GM23338 (cell line): Measurements from ENCODE around the gene COIL. TPM values are rescaled to one million over a fixed set of nuclear protein-coding genes. Genes with fewer than 3 reads are reported as not detected.

Source experiments
- ATAC-seq: fragments of 200-7000 bp; cut with Tn5 transposase; 3 replicates; pipeline ENCODE4 v1.9.1; 2020
- DNase-seq: peaks from one replicate; pipeline ENCODE4 v3.0.0-alpha.2; 2015; ENCODE audit warnings: low spot score
- H2AFZ ChIP-seq: fragments of 200-600 bp; sonication (generic); 2 replicates; pipeline ENCODE4 v1.8.0; 2016; ENCODE audit warnings: antibody characterized with exemption, mild to moderate bottlenecking, moderate library complexity
- H3F3A ChIP-seq: fragments of 200-600 bp; sonication (generic); replicated peaks from 2 replicates; pipeline ENCODE4 v1.8.0; 2017; ENCODE audit warnings: antibody characterized with exemption, mixed run types, low read depth
- H3K27ac ChIP-seq: fragments of 200-600 bp; sonication (generic); 2 replicates; pipeline ENCODE4 v1.6.1; 2016; ENCODE audit warnings: low read depth
- H3K27me3 ChIP-seq: fragments of 200-600 bp; sonication (generic); 2 replicates; pipeline ENCODE4 v1.8.0; 2016; ENCODE audit warnings: mild to moderate bottlenecking, mixed run types, moderate library complexity; ENCODE audit not compliant: insufficient read depth
- H3K36me3 ChIP-seq: fragments of 200-600 bp; sonication (generic); 2 replicates; pipeline ENCODE4 v1.8.0; 2016; ENCODE audit warnings: mild to moderate bottlenecking; ENCODE audit not compliant: insufficient read depth
- H3K4me1 ChIP-seq: fragments of 200-600 bp; sonication (generic); 2 replicates; pipeline ENCODE4 v1.8.0; 2016; ENCODE audit warnings: mild to moderate bottlenecking, moderate library complexity; ENCODE audit not compliant: insufficient read depth
- H3K4me2 ChIP-seq: fragments of 200-600 bp; sonication (generic); 2 replicates; pipeline ENCODE4 v1.7.1; 2017; ENCODE audit warnings: mixed run types
- H3K4me3 ChIP-seq: fragments of 200-600 bp; sonication (generic); 2 replicates; pipeline ENCODE4 v1.6.1; 2016; ENCODE audit warnings: mixed run types
- H3K79me2 ChIP-seq: fragments of 200-600 bp; sonication (generic); replicated peaks from 2 replicates; pipeline ENCODE4 v1.8.0; 2017; ENCODE audit warnings: mild to moderate bottlenecking; ENCODE audit not compliant: insufficient read depth
- H3K9me2 ChIP-seq: fragments of 200-600 bp; sonication (generic); 2 replicates; pipeline ENCODE4 v1.8.0; 2017; ENCODE audit not compliant: insufficient read depth
- H4K20me1 ChIP-seq: fragments of 200-600 bp; sonication (generic); replicated peaks from 2 replicates; pipeline ENCODE4 v1.8.0; 2017; ENCODE audit warnings: mild to moderate bottlenecking; ENCODE audit not compliant: insufficient read depth
- H3K27ac Mint-ChIP-seq: 2 replicates; pipeline ENCODE4 v1.8.0; 2020; ENCODE audit warnings: inconsistent platforms, mild to moderate bottlenecking, moderate library complexity, mixed read lengths
- H3K27me3 Mint-ChIP-seq: 3 replicates; pipeline ENCODE4 v1.8.0; 2022; ENCODE audit warnings: low read depth, mild to moderate bottlenecking, moderate library complexity, mixed read lengths, inconsistent platforms; ENCODE audit not compliant: insufficient read depth, poor library complexity
- H3K36me3 Mint-ChIP-seq: 3 replicates; pipeline ENCODE4 v1.8.0; 2021; ENCODE audit warnings: low read depth, mild to moderate bottlenecking, inconsistent platforms, moderate library complexity, mixed read lengths
- H3K4me1 Mint-ChIP-seq: 3 replicates; pipeline ENCODE4 v1.8.0; 2020; ENCODE audit warnings: mild to moderate bottlenecking, inconsistent platforms, mixed read lengths
- H3K4me3 Mint-ChIP-seq: 3 replicates; pipeline ENCODE4 v1.8.0; 2021; ENCODE audit warnings: moderate library complexity, mild to moderate bottlenecking, inconsistent platforms, mixed read lengths
- H3K9me3 Mint-ChIP-seq: 3 replicates; pipeline ENCODE4 v1.8.0; 2020; ENCODE audit warnings: moderate library complexity, mild to moderate bottlenecking, inconsistent platforms, mixed read lengths
- CREB1 ChIP-seq: fragments of 250-450 bp; sonication (Bioruptor Pico); IDR thresholded peaks from 2 replicates; pipeline ENCODE4 v1.5.0; 2020; ENCODE audit warnings: low read depth, mild to moderate bottlenecking, moderate library complexity
- CTCF ChIP-seq, 2 experiments: fragments of 200-600 bp in 1 of 2; sonication (generic) in 1 of 2; conservative IDR thresholded peaks; 2 replicates each; pipeline versions ENCODE4 v1.5.1 to v1.6.1; 2016 to 2017; ENCODE audit warnings: antibody characterized with exemption in 2 of 2, low read depth in 2 of 2, mild to moderate bottlenecking in 2 of 2, moderate library complexity in 1 of 2
- ETS1 ChIP-seq: IDR thresholded peaks from 2 replicates; pipeline ENCODE4 v1.6.1; 2016; ENCODE audit warnings: antibody characterized with exemption
- EZH2 ChIP-seq: fragments of 200-600 bp; sonication (generic); IDR thresholded peaks from one replicate; pipeline ENCODE4 v1.8.0; 2017; ENCODE audit warnings: antibody characterized with exemption, mild to moderate bottlenecking, low read depth; ENCODE audit not compliant: unreplicated experiment
- EZH2phosphoT487 ChIP-seq: fragments of 200-600 bp; sonication (generic); IDR thresholded peaks from one replicate; pipeline ENCODE4 v1.8.1; 2018; ENCODE audit warnings: antibody characterized with exemption; ENCODE audit not compliant: unreplicated experiment
- JUNB ChIP-seq: IDR thresholded peaks from one replicate; pipeline ENCODE4 v1.6.1; 2016; ENCODE audit warnings: antibody characterized with exemption; ENCODE audit not compliant: unreplicated experiment
- NANOG ChIP-seq: IDR thresholded peaks from 2 replicates; pipeline ENCODE4 v1.6.1; 2016; ENCODE audit warnings: antibody characterized with exemption, borderline replicate concordance
- STAT1 ChIP-seq: IDR thresholded peaks from one replicate; pipeline ENCODE4 v1.6.1; 2016; ENCODE audit warnings: antibody characterized with exemption; ENCODE audit not compliant: unreplicated experiment
- ZNF331 ChIP-seq: fragments of 250-450 bp; sonication (Bioruptor Pico); IDR thresholded peaks from 2 replicates; pipeline ENCODE4 v1.5.0; 2020; ENCODE audit warnings: low read depth, mild to moderate bottlenecking, moderate library complexity
- polyA plus RNA-seq: library from polyadenylated mRNA; unstranded; fragments of >200 nt; fragmentation: Nextera tagmentation; extraction: Ambion mirVana; gene quantifications from 2 replicates; pipeline ENCODE4 v1.2.1, GENCODE V29; 2016
- total RNA-seq: library from RNA; depleted of rRNA; stranded (reverse); fragments of >200 nt; shearing (Covaris generic); gene quantifications from 2 replicates; pipeline ENCODE4 v1.2.3, GENCODE V29; 2014
- TF ChIP-seq, protein P1 (sequence below): IDR thresholded peaks from one replicate; pipeline ENCODE4 v1.6.1; 2018; ENCODE audit warnings: antibody characterized with exemption; ENCODE audit not compliant: unreplicated experiment

COIL gene
- total and polyA plus RNA-seq, 2 experiments from 2014 or later, result 18.5 to 32.2 TPM

DNA sequence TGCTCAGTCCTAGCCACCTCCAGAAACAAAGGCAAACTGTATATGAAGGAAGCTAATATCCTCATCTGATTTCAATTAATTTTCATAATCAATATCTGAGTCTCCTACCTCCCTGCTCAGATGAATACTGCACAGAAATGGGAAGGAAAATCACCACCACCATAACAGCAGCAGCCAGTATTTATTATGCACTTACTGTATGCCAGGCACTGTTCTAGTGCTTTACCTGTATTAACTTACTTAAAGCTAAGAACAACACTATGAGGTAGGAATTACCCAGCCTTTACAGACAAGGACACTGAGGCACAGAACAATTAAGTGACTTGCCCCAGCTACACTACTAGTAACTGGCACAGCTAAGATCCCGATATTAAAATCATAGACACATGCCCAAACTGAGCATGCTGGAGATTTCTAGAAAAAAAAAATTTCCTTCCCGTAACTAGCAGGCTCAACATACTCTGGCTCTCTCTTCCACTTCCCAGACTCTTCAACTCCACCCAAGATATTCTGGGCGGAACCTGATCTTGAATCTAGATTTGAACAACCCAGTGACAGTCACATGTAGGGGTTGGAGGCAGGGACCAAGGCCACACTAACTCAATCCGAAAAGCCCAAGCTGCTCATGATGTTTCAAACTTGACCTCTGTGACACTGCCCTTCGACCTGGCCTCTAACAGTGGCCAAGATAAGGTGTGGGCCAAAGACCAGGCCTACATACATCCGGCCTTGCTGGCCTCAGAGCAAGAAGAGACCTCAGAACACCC, 50.9 kb downstream of the COIL start (continued):
- TF ChIP-seq CTCF (conservative IDR thresholded peaks at IDR 0.05; ENCODE audit: low read depth in 2 of 2) (no peak), STAT1 (no peak), ETS1 (no peak), EZH2phosphoT487 (no peak)

GRCh38 chr17:56908001-56908542, 52.8 kb downstream of the COIL start:
- no peaks in the 10 kb centered on the region for H3K9me3 Mint-ChIP-seq
- H3K27me3 ChIP-seq, result peaks cover 7% of the 10 kb centered on the region
- no peak overlapping the region for H3K27ac Mint-ChIP-seq
- H3K9me2 ChIP-seq, result no peaks in the 10 kb centered on the region
- H3K4me3 ChIP-seq, result no peak overlapping the region
- DNase-seq (no peak), ATAC-seq (no peak)
- peaks cover 27% of the 10 kb centered on the region for H3K79me2 ChIP-seq
- H4K20me1 ChIP-seq, result peaks cover 6% of the 10 kb centered on the region; the same call in 1 of the 2 replicates
- H3K4me3 Mint-ChIP-seq, result no peak overlapping the region
- no peak overlapping the region for H3K4me2 ChIP-seq
- peaks cover 38% of the 10 kb centered on the region for H3K36me3 ChIP-seq
- peaks cover 7% of the 10 kb centered on the region for H3K4me1 ChIP-seq
- H3K4me1 Mint-ChIP-seq, result peaks cover 7% of the 10 kb centered on the region; the same call in 2 of the 3 replicates
- peaks cover 49% of the 10 kb centered on the region for H3K36me3 Mint-ChIP-seq
- no peak overlapping the region for H2AFZ ChIP-seq
- H3K27me3 Mint-ChIP-seq, result peaks cover 7% of the 10 kb centered on the region
- no peak overlapping the region for H3K27ac ChIP-seq
- no peaks in the 10 kb centered on the region for H3F3A ChIP-seq
- no peak for TF ChIP-seq CTCF (conservative IDR thresholded peaks at IDR 0.05; ENCODE audit: low read depth in 2 of 2)
- no peak for TF ChIP-seq CREB1 (CRISPR knock-in tag)
- no peak for TF ChIP-seq ETS1
- TF ChIP-seq ZNF331 (CRISPR knock-in tag), result no peak
- TF ChIP-seq NANOG, result no peak
- no peak for TF ChIP-seq JUNB
- no peak for TF ChIP-seq STAT1
- no peak for TF ChIP-seq EZH2
- TF ChIP-seq, protein P1, sequence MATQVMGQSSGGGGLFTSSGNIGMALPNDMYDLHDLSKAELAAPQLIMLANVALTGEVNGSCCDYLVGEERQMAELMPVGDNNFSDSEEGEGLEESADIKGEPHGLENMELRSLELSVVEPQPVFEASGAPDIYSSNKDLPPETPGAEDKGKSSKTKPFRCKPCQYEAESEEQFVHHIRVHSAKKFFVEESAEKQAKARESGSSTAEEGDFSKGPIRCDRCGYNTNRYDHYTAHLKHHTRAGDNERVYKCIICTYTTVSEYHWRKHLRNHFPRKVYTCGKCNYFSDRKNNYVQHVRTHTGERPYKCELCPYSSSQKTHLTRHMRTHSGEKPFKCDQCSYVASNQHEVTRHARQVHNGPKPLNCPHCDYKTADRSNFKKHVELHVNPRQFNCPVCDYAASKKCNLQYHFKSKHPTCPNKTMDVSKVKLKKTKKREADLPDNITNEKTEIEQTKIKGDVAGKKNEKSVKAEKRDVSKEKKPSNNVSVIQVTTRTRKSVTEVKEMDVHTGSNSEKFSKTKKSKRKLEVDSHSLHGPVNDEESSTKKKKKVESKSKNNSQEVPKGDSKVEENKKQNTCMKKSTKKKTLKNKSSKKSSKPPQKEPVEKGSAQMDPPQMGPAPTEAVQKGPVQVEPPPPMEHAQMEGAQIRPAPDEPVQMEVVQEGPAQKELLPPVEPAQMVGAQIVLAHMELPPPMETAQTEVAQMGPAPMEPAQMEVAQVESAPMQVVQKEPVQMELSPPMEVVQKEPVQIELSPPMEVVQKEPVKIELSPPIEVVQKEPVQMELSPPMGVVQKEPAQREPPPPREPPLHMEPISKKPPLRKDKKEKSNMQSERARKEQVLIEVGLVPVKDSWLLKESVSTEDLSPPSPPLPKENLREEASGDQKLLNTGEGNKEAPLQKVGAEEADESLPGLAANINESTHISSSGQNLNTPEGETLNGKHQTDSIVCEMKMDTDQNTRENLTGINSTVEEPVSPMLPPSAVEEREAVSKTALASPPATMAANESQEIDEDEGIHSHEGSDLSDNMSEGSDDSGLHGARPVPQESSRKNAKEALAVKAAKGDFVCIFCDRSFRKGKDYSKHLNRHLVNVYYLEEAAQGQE, result no peak
